HG02973 (cell line): ENCODE results near the gene RAB37.

Source experiments
- ATAC-seq: cut with Tn5 transposase; IDR thresholded peaks from one replicate; pipeline ENCODE4 v1.9.1; 2021; ENCODE audit warnings: moderate library complexity; ENCODE audit not compliant: unreplicated experiment

Gene RAB37

GRCh38 chr17:74744714-74745547, 7.9 kb downstream of the RAB37 start:
- no peak for ATAC-seq

DNA sequence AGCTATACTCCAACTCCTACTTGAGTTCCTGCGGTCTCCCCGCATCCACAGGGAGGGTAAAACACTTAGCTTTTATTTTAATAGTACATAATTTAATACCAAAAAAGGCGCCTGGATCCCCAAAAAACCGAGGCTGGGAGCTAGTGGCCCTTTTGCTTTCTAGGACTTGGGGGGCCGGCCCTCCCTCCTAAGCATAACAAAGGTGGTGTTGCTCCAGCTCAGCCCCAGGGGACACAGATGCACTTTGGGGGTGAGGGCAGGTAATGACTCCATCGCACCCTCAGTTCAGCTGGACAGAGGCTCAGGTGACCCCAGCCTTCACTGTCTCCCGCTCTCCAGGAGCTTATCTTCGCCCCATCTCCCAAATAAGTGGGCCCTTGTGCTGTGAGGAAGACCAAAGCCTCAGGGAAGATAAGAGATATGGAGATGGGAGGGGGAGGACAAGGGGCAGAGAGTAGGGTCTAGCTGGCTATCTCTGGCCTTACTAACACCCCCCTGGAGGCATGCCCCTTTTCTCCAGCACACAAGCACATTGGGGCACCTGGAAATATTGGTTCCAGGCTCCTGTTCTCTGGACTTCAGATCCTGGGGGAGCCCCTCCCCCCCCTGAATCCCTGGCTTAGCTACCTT, 8.6 kb downstream of the RAB37 start:
- ATAC-seq, result no peak

GRCh38 chr17:74746376-74746775, 9.3 kb downstream of the RAB37 start:
- ATAC-seq, result no peak

DNA sequence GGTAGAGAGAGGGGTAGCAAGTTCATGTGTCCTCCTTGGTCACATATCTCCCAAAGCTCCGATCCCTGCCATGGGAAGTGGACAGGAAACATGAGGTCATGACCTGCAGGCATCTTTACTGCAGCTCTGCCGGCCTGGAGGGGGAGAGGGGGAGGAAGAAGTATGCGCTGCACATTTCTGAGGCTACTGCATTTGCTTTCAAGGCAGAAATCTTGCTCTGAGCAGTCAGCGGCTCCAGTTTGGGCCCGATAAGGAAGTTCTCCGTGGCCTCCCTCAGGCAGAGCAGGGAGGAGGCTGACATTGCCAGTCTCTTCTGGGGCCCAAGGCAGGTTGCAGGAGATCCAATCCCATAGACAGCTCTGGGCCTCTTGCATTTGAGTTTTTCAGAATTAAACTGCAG, 9.9 kb downstream of the RAB37 start:
- no peak for ATAC-seq

- peak; percentile 79 for ATAC-seq
These were observed 11.1 kb downstream of the RAB37 start for GRCh38 chr17:74748279-74748528.

- ATAC-seq, result peak; percentile 14
These were observed 11.6 kb downstream of the RAB37 start, which contains the start of gene NHERF1 for GRCh38 chr17:74748529-74749278. Gene NHERF1 (plus strand): TSS chr17:74748628. CDS start chr17:74748847, 219 bp downstream.

DNA sequence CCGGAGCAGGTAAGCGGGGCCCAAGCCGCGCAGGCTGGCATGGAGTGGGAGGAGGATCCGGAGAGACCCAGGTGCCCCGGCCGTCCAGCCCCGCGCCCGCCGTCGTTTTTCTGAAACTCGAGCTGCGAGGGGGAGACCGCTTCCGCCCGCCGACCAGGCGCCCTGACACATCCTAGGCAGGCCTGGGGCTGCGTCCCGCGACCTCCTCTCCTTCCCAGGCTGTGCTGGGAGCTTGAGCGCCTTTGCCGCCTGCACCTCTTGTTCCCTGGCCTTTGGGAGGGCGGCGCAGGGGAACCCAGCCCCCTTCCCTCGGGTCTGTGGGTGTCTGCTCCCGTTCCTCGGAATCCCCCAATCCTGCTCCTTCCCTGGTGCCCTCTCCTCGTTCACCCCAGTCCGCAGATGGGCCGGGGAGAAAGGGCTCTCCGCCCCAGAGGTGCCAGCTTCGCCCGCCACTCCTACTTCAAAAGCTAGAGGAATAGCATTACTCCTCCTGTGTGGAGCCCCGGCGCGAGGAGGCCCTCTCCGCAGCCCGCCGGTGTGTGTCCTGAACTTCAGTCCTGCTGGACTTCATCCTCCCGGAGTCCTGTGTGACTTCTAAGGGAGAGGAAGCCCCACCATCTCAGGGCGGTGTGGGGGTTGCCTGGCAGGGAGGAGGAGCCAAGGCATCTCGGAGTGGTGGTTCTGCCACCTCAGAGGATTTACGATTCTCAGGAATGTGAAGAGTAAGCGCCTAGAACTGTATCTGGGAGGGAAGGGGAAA, 12.4 kb downstream of the RAB37 start:
- peak; percentile 10 for ATAC-seq

GRCh38 chr17:74750039-74750326, 12.9 kb downstream of the RAB37 start:
- no peak for ATAC-seq

- ATAC-seq, result no peak
These were observed 13.4 kb downstream of the RAB37 start for GRCh38 chr17:74750327-74751069.

- no peak for ATAC-seq
These were observed 15.4 kb downstream of the RAB37 start for GRCh38 chr17:74752415-74752814.

DNA sequence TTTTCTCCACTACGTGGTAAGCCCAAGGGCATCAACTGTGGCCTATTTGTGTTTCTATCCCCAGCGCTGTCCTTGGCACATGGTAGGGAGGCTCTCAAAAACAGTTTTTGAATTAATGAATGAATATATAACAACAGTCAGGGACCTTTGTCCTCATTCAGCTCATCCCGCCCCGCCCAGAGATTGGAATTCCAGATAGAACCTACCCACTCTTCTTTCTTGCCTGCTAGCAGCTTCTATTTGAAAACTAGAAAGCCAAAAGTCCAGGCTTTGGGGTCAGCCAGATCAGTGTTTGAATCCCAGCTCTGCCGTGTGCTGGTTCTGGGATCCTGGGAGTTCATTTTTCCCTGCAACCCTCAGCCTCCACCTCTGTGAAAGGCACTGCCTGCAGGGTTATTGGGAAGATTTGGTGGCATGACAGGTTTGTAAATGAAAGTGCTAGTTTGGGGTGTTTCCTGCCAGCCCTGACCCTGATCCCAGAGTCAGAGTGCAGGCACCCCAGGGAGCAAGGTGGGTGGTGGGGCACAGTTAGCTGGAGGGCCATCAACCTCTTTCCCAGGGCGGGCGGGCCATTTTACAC, 15.9 kb downstream of the RAB37 start:
- no peak for ATAC-seq

DNA sequence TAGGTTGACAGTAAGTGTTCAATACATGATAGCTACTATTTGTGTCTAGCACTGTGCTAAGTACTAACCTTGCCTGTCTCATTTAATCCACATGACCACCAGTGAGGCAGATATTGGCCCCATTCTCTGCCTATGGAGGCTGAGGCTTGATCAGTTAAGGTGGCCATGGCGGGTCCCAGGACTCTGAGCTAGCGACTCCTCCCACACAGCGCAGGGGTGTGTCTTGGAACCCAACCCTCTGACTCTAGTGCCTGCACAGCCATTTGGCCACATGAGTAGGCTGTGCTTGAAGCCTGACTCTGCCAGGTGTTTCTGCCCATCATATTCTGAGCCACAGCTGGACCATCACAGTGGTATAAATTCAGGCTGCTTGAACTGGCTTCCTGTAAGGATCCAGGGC, 17.8 kb downstream of the RAB37 start:
- no peak for ATAC-seq

GRCh38 chr17:74755533-74755932, 18.5 kb downstream of the RAB37 start:
- ATAC-seq, result no peak

- no peak for ATAC-seq
These were observed 19.8 kb downstream of the RAB37 start for GRCh38 chr17:74756891-74757290.

DNA sequence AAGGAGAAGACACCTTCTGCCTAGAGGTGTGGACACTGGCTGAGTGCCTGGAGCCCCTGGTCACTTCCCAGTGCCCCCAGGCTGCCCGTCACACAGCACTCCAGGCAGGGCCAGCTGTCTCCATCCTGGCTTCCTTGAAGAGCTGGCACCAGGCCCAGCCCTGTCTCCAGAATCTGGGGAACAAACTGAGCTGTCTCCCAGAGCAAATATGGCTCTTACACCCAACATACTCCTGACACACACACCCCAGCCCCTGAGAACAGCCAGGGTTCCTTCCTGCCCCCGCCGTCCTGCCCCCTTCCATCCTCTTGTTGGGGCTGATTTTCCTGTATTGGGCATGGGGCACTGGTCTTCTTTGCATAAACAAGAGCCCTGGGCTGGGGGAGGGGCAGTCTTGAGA, 20.4 kb downstream of the RAB37 start:
- ATAC-seq, result no peak

DNA sequence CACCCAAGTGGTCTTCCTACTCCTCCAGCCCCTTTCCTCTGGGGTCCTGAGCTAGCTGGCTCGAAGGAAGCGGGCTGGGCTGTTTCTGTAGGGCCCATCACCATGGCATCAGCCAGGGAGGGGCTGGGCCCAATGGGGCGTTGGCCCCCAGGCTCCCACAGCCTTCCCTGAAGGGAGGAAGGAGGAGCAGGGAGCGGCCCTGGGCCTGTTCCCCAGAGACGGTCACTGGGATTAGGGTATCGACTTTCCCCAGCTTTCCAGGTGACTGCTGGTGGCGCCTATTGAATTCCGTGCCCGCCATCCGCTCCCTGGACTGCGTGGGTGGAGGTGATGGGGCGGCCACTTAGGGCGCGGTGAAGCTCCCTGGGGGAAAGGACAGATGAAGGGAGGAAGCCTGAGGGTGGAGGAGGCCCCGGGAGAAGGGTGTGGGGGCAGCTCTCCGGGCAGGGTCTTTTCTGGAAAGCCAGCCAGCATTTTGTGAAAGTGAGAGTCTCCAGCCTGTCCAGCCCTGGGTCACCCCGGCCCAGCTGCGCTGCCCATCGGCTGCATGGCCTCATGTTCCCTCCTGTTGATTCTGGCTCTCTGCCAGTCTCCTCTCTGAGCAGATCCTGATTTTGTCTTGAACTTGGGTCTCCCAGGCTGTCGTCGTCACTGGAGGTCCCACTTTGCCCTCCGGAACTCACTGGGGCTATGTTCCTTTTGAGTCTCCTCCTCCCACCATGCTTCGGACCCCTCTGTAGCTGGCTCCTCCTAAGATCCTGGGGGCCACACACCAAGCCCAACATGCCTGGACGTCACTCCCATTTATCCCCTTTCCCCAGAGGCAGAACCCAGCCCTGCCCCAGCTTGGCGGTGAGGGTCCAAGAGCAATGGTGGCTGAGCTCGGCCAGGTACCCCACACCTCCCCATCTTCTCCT, 21.1 kb downstream of the RAB37 start:
- no peak for ATAC-seq

DNA sequence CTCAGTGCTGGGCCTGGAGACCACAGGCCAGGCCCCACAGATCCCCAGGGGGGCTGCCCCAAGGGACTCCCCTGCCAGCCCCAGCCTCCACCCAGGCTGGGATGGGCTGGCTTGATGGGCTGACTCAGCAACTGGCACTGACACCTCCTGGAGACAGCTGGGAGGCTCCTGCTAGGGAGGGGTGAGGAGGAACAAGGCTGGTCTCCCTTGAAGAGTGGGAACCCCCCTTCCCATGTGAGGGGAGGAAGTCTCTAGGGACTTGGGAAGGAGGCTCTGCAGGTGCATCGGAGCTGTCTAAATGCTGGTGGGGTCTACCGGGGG, 21.8 kb downstream of the RAB37 start:
- no peak for ATAC-seq

- ATAC-seq, result no peak
These were observed 22.3 kb downstream of the RAB37 start for GRCh38 chr17:74759243-74759801.

GRCh38 chr17:74759941-74760340, 22.9 kb downstream of the RAB37 start:
- no peak for ATAC-seq
